ENCODE data around the gene MARF1.

- TF ChIP-seq GATA3 (IDR thresholded peaks at IDR 0.05; ENCODE audit: low read depth, low read length) (no peak), GATA2 (IDR thresholded peaks at IDR 0.05; ENCODE audit: low read depth, low read length) (no peak)
These were observed 4.5 kb upstream of the MARF1 start for GRCh38 chr16:15647294-15648014.
